Loucy (cell line): ENCODE results near the gene RAMAC.

Experiments used
- H2AFZ ChIP-seq: fragments of 200-600 bp; sonication (generic); 2 replicates; pipeline ENCODE4 v1.6.0; 2016; ENCODE audit warnings: antibody characterized with exemption, mild to moderate bottlenecking, low read length, moderate library complexity
- H3F3A ChIP-seq: fragments of 200-600 bp; 2 replicates; pipeline ENCODE4 v1.6.0; 2016; ENCODE audit warnings: antibody characterized with exemption, low read depth, mild to moderate bottlenecking
- H3K27me3 ChIP-seq: fragments of 200-600 bp; sonication (generic); 2 replicates; pipeline ENCODE4 v1.6.1; 2014; ENCODE audit warnings: low read length, mild to moderate bottlenecking; ENCODE audit not compliant: insufficient read depth, poor library complexity, severe bottlenecking
- H3K36me3 ChIP-seq: fragments of 200-600 bp; sonication (generic); 2 replicates; pipeline ENCODE4 v1.6.1; 2016; ENCODE audit warnings: low read length; ENCODE audit not compliant: insufficient read depth
- H3K4me1 ChIP-seq: fragments of 200-600 bp; sonication (generic); 2 replicates; pipeline ENCODE4 v1.5.1; 2014; ENCODE audit warnings: low read length, mild to moderate bottlenecking; ENCODE audit not compliant: insufficient read depth, poor library complexity, severe bottlenecking
- H3K4me2 ChIP-seq: fragments of 200-600 bp; sonication (generic); 2 replicates; pipeline ENCODE4 v1.6.0; 2014; ENCODE audit warnings: antibody characterized with exemption, low read length, low read depth, mild to moderate bottlenecking; ENCODE audit not compliant: poor library complexity, severe bottlenecking
- H3K4me3 ChIP-seq: fragments of 200-600 bp; sonication (generic); 2 replicates; pipeline ENCODE4 v1.5.1; 2014; ENCODE audit warnings: low read length, mild to moderate bottlenecking, mixed read lengths; ENCODE audit not compliant: poor library complexity, severe bottlenecking
- H3K79me2 ChIP-seq: fragments of 200-600 bp; sonication (generic); 2 replicates; pipeline ENCODE4 v1.6.1; 2014; ENCODE audit warnings: low read length; ENCODE audit not compliant: insufficient read depth
- H3K9ac ChIP-seq: fragments of 200-600 bp; sonication (generic); 2 replicates; pipeline ENCODE4 v1.6.0; 2014; ENCODE audit warnings: mild to moderate bottlenecking, low read depth, low read length, moderate library complexity; ENCODE audit not compliant: poor library complexity, severe bottlenecking
- H3K9me2 ChIP-seq: fragments of 200-600 bp; sonication (generic); replicated peaks from 2 replicates; pipeline ENCODE4 v1.6.1; 2016; ENCODE audit warnings: low read depth, low read length, mixed read lengths
- H3K9me3 ChIP-seq: fragments of 200-600 bp; sonication (generic); 2 replicates; pipeline ENCODE4 v1.6.1; 2014; ENCODE audit warnings: mild to moderate bottlenecking, antibody characterized with exemption, low read length, low read depth; ENCODE audit not compliant: insufficient read depth
- H4K20me1 ChIP-seq: fragments of 200-600 bp; sonication (generic); 2 replicates; pipeline ENCODE4 v1.6.0; 2014; ENCODE audit warnings: antibody characterized with exemption, low read length, mild to moderate bottlenecking; ENCODE audit not compliant: insufficient read depth, poor library complexity, severe bottlenecking
- EZH2phosphoT487 ChIP-seq: fragments of 200-600 bp; IDR thresholded peaks from 2 replicates; pipeline ENCODE4 v1.6.1; 2018; ENCODE audit warnings: antibody characterized with exemption, mild to moderate bottlenecking, moderate library complexity, borderline replicate concordance
- TF ChIP-seq, protein P1 (sequence below): fragments of 200-600 bp; sonication (generic); conservative IDR thresholded peaks from 2 replicates; pipeline ENCODE4 v1.5.1; 2014; ENCODE audit warnings: mild to moderate bottlenecking, antibody characterized with exemption, low read length

RAMAC gene

DNA sequence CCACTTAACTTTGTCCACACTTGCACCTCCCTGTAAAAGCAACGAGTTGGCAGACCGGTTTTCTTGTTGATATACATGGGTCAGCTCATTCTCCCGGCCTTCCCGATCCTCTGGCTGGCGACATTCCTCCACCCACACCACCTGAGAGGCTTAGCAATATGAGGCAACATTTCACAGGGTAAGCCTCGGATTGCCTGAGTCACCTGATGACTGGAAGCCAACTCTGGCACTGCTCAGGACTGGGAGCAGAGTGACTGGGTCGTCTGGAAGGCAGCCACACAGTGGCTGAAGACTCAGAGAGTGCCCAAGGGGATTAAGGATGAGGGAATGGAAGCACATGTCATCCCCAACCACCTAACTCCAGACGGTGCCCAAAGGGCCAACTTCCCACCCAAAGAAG, 43.3 kb upstream of the RAMAC start:
- Histone ChIP-seq H3K9me3 (no peaks in the 10 kb centered on the region), H4K20me1 (no peaks in the 10 kb centered on the region), H3K27me3 (no peaks in the 10 kb centered on the region), H3K4me3 (no peak overlapping the region), H3K36me3 (no peaks in the 10 kb centered on the region), H3K79me2 (no peaks in the 10 kb centered on the region), H3K9ac (no peak overlapping the region), H3K4me1 (no peaks in the 10 kb centered on the region), H3K4me2 (no peak overlapping the region), H3F3A (no peaks in the 10 kb centered on the region), H3K9me2 (no peaks in the 10 kb centered on the region), H2AFZ (no peak overlapping the region)
- no peak for TF ChIP-seq EZH2phosphoT487
- TF ChIP-seq, protein P1, sequence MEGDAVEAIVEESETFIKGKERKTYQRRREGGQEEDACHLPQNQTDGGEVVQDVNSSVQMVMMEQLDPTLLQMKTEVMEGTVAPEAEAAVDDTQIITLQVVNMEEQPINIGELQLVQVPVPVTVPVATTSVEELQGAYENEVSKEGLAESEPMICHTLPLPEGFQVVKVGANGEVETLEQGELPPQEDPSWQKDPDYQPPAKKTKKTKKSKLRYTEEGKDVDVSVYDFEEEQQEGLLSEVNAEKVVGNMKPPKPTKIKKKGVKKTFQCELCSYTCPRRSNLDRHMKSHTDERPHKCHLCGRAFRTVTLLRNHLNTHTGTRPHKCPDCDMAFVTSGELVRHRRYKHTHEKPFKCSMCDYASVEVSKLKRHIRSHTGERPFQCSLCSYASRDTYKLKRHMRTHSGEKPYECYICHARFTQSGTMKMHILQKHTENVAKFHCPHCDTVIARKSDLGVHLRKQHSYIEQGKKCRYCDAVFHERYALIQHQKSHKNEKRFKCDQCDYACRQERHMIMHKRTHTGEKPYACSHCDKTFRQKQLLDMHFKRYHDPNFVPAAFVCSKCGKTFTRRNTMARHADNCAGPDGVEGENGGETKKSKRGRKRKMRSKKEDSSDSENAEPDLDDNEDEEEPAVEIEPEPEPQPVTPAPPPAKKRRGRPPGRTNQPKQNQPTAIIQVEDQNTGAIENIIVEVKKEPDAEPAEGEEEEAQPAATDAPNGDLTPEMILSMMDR = no peak

GRCh38 chr15:82943176-82943575, 42.8 kb upstream of the RAMAC start:
- no peak overlapping the region for H3K9ac ChIP-seq
- no peak overlapping the region for H3K4me3 ChIP-seq
- no peaks in the 10 kb centered on the region for H3F3A ChIP-seq
- H3K4me1 ChIP-seq = no peaks in the 10 kb centered on the region
- H2AFZ ChIP-seq = no peak overlapping the region
- H3K36me3 ChIP-seq = no peaks in the 10 kb centered on the region
- TF ChIP-seq, protein P1 = no peak
- no peak for TF ChIP-seq EZH2phosphoT487
- no peak overlapping the region for H3K4me2 ChIP-seq
- no peaks in the 10 kb centered on the region for H4K20me1 ChIP-seq
- no peaks in the 10 kb centered on the region for H3K9me2 ChIP-seq
- H3K79me2 ChIP-seq = no peaks in the 10 kb centered on the region
- H3K9me3 ChIP-seq = no peaks in the 10 kb centered on the region
- no peaks in the 10 kb centered on the region for H3K27me3 ChIP-seq

GRCh38 chr15:82944056-82944455, 42.0 kb upstream of the RAMAC start:
- no peak overlapping the region for H3K4me2 ChIP-seq
- no peaks in the 10 kb centered on the region for H3F3A ChIP-seq
- no peaks in the 10 kb centered on the region for H3K9me2 ChIP-seq
- no peaks in the 10 kb centered on the region for H3K27me3 ChIP-seq
- TF ChIP-seq, protein P1 = no peak
- TF ChIP-seq EZH2phosphoT487 = no peak
- H3K79me2 ChIP-seq = no peaks in the 10 kb centered on the region
- no peak overlapping the region for H3K9ac ChIP-seq
- H4K20me1 ChIP-seq = no peaks in the 10 kb centered on the region
- H3K4me1 ChIP-seq = no peaks in the 10 kb centered on the region
- H3K4me3 ChIP-seq = no peak overlapping the region
- H3K36me3 ChIP-seq = no peaks in the 10 kb centered on the region
- no peak overlapping the region for H2AFZ ChIP-seq
- no peaks in the 10 kb centered on the region for H3K9me3 ChIP-seq
